HG03045 (cell line): ENCODE data around the gene ZNF324.
"Not testable (repeated sequence)": the region's sequence is repeated elsewhere in the genome, so short reads cannot be mapped to it uniquely, and the experiment has no call there.

Experiments used
- ATAC-seq: cut with Tn5 transposase; IDR thresholded peaks from one replicate; pipeline ENCODE4 v1.9.1; 2021; ENCODE audit warnings: mild to moderate bottlenecking, moderate library complexity; ENCODE audit not compliant: unreplicated experiment

The ZNF324 gene

DNA sequence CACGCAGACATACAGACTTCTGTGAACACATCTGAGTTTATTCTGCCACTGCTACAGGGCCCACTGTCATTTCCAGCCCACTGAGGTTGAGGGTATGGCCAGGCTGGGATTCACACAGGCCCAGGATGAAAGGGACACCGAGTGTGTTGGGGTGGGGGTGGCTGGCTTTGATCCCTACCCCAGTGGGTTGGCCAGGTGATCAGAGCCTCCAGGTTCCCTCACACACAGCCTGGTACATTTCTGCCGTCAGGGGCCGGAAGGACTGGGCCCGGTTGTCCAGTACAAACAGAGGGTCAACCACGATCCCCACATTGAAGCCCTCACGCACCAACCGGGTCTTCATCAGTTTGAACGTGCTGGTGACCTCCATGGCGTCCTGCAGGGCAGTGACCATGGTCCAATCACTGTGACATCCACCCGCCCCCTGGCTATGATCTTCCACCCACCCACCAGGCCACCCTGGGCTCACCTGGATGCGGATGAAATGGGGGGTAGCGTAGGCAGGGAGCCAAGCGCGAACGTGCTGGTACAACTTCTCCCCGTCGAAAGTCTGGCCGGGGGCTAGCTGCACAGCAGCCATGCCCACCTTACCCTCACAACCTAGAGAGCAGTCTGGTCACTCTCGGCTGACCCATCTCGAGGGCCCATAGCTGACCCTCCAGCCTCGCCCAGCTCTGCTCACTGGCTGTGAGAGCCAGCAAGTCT lies 31.6 kb downstream of the ZNF324 start:
- ATAC-seq: no peak

DNA sequence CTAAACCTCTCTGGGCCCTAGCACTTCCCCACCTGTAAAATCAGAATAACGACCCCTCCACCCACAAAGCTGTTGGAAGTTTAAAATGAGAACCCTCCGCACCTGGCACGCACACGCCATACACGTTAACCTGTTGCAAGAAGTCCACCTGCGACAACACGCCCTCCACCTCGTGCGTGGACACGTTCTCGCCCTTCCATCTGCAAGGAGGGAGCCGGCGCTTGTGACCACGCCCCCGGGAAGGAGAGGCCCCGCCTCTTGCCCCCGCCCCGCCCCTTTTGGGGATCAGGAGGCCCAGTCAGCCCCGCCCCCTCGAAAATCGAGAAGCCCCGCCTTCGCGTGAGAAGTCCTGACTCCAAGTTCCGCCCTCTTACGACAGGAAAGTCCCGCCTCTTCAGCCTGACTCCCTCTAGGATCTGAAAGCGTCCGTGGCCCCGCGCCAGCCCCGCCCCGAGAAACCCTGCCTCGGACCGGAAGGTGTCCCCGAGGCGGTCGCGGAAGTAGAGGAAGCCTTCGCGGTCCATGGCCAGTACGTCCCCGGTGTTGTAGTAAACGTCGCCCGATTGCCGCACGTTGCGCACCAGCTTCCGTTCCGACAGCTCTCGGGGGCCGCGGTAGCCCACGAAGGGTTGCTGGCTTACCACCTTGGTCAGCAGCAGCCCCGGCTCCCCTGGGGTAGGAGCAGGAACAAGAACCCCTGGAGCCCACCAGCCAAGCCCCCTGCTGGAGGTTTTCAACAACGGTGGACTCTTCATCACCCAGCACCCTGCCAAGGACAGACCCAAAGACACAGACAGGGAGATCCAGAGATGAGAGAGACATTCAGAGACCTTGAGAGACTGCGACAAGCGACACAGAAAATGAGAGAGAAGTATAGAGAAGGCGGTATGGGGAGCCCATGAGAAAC lies 32.4 kb downstream of the ZNF324 start:
- peak; percentile 89 for ATAC-seq

DNA sequence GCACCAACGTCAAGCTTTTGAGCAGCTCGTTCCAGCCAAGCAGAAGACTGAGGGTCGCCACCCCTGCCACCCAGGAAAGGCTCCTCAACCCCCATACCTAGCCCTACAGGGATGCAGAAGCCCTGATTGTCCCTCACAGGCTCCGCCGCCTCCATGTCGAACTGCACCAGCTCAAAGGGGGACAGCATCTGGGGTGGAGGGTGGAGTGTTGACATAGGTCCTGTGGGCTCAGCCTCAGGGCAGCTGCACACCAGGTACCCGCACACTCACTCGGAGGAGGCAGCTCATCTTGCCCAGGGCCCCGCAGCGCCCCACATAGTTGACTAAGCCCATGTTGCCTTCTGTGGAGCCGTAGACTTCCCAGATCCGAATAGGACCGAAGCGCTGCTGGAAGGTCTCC lies 33.4 kb downstream of the ZNF324 start:
- no peak for ATAC-seq

DNA sequence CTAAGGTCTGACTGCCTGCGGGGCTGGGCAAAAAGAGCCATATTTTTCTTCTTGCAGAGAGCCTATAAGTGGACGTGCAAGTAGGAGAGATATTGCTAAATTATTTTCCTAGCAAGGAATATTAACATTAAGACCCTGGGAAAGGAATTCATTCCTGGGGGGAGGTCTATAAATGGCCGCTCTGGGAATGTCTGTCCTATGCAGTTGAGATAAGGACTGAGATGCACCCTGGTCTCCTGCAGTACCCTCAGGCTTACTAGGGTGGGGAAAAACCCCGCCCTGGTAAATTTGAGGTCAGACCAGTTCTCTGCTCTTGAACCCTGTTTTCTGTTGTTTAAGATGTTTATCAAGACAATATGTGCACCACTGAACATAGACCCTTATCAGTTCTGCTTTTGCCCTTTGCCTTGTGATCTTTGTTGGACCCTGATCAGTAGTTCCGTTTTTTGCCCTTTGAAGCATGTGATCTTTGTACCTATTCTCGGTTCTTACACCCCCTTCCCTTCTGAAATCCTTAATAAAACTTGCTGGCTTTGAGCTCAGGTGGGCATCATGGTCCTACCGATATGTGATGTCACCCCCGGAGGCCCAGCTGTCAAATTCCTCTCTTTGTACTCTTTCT lies 40.8 kb downstream of the ZNF324 start:
- ATAC-seq: not testable (repeated sequence)

DNA sequence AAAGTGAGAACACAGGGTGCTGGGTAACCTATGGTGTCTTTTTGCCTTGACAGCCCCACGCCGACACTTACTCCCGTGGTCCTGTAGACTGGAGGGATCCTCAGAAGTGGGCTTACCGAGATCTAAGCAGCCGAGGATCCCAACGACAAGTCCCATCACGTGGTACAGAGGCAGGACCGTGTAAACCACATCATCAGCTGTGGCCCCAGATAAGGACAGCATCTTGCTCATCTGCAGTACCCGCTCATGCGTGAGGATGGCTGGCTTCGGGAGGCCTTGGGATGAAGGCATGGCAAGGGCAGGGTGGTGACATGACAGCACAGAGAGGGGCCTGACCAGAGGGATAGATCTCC lies 42.8 kb downstream of the ZNF324 start:
- ATAC-seq: no peak

DNA sequence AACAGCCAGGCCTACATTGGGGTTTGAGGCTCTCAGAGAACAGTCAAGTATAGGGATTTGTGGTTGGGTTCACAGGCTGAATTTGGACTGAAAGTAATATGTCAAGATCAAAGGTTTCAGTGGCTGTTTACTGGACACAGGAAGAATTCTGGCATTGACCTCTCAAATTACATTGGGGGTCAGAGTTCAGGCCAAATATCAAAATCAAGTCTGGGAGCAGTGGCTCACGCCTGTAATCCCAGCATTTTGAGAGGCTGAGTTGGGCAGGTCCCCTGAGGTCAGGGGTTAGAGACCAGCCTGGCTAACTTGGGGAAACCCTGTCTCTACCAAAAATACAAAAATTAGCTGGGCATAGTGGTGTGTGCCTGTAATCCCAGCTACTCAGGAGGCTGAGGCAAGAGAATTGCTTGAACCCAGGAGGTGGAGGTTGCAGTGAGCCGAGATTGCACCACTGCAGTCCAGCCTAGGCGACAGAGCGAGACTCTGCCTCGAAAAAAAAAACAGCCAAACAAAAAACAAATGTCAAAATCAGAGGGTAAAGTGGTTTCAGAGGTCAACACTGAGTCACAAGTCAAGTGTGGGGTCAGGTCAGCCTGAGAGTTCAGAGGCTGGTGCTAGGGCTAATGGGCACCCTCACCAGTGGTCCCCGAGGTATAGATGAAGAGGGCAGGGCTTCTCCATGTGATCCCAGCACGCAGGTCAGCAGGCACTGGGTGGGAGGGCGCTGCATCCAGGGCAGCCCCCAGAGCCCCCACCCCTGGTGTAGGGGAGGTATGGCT lies 43.4 kb downstream of the ZNF324 start:
- ATAC-seq: no peak

DNA sequence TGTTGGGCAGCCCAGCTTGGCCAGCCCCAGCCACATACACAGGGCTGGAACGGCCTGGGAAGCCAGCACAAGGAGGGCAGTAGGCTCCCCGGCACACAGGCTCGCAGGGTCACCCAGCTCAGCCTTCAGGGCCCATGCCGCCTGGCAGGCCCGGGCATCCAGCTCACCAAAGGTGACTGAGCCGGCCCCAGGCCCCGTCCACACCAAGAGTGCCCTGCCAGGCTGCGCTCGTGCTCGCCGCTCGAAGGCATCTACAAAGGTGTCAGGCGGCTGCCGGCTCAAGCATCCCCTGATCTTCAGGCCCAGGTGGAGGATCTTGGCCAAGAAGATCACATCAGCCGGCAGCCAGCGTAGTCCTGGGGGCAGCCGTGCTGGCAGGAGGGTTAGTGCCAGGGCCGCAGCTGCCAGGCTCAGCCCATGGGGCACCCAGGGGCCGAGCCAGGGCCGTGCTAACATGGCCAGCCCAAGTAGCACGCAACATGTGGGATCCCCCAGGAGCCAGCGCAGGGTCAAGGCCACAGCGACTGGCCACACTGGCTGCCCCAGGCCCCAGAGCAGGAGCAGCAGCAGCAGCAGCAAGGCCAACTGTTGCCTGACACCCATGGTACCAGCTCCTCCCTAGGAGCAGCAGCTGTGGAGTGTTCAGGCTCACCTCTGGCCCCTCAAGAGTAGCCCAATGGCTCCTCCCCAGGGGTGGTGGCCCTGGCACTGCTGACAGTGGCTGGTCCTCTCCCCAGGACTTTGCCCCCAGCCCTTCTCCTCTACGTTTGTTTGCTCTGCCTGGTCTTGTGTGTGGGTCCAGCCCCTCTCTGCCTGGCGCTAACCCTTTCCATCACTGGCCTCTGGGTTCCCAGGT lies 44.7 kb downstream of the ZNF324 start, which contains the start of gene SLC27A5:
SLC27A5 (minus strand) TSS at position 640 of the 856 bp plus-strand sequence; CDS start at position 603, 37 bp downstream.
- ATAC-seq: no peak

DNA sequence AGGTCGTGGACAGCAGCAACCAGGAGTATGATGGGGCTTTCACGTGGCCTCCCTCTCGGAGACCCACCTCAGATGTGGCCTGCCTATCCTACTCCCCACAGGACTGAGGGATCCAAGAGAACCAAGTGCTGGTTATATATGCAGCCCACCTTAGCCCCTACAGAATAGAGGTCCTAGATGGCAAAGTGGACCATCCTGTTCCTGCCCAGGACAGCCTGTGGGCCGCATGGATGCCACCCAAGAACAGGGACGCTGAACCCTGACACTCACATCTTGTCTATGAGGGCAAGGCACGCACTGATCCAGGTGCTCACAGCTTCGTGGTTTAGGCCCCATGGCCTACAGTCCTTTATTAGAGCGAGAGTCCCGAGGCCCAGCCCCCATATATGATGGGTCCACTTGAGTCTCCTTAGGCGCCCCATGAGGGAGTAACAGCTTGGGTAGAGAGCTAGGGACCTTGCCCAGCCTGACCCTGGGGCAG lies 46.4 kb downstream of the ZNF324 start:
- ATAC-seq: no peak

DNA sequence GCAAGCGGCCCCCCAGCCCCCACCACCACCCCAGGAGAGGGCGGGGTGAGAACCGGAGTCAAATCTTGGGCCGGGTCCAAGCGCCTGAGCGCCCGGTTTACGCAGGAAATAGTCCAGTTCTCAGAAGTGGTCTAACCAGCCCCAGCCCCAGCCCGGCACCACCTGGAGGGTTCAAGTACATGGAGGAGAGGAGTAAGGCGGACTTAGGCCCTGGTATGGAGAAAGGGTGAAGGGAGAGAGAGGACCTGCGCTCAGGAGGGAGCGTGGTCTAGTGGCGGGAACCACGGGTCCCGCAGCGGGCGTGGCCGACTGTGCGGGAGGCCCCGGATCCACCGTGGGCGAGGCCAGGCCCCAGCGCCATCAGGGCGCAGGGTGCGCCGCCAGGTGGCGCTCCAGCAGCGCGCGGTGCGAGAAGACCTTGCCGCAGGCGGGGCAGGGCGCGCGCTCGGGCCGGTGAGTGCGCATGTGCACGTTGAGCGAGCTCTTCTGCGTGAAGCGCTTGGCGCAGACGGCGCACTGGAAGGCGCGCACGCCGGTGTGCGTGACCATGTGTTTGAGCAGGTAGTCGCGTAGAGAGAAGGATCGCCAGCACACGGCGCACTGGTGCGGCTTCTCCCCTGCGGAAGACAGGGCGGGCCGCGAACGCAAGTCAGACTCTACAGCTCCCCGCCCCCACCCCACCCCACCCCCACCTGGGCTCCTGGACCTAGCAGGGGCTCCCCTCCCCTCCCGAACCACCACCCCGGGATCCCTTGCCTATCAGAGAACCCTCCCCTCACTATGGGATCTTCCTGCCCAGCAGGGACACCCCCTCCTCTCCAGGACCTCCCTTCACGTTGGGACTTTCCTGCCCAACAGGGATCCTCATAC lies 47.0 kb downstream of the ZNF324 start:
- peak; percentile 64 for ATAC-seq

DNA sequence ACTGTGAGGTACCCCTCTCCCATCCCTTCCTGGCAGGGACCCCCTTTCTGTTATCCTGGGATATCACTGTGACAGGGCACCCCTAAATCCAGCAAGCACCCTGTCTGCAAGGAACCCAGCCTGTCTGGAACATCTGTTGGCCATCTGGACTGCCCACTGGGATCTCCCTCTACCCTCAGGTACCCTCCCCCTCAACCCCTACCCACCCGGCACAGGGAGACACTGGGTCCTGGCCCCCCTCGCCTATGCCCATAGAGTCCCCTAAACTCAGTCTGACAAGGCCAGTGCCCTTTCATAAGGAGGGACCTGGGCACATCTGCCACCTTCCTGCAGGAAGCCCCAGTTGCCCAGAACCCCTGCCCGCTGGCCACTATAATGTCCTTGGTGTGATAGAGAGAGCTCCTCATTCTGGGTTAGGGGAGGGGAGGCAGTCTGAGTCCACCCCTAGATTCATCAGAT lies 47.7 kb downstream of the ZNF324 start:
- ATAC-seq: no peak

DNA sequence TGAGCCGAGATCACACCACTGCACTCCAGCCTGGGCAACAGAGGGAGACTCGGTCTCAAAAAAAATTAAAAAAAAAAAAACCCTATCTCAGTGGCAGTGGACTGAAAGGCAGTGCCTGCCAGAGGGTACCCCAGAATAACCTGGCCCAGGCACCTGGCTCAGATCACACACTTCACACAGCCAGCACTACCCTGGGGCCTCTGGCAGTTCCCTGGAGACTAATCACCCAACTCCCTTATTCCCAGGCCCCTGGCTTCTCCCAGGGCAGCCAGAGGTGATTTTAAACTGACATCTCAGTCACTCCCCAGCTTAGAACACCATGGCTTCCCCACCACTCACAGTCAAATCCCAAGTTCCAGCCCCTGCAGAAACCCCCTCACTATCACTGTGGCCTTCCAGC lies 48.4 kb downstream of the ZNF324 start:
- ATAC-seq: no peak

DNA sequence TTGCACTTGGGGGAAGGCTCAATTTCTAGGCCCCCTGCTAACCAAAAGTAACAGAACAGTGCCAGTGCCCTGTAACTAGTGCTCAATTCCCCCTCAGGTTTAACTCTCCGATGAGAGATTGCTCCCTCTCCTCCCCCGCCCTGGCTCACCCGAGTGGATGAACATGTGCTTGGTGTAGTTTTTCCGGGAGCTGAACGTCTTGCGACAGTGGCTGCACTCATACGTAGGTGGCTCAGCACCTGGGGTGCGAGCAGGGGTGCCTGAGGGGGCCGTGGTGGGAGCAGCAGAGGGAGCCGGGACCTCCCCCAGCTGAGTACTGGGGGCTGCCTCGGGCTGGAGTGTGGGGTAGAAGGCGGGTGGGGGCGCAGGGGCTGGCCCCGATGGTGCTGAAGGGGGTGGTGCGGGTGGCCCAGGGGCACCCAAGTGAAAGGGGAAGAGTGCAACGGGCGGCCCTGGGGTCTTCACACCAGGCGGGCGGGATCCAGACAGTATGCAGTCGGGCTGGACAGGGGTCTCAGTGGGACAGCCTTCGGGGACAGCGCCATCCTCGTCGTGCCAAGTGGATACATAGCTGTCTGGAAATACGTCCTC lies 49.5 kb downstream of the ZNF324 start:
- ATAC-seq: no peak

DNA sequence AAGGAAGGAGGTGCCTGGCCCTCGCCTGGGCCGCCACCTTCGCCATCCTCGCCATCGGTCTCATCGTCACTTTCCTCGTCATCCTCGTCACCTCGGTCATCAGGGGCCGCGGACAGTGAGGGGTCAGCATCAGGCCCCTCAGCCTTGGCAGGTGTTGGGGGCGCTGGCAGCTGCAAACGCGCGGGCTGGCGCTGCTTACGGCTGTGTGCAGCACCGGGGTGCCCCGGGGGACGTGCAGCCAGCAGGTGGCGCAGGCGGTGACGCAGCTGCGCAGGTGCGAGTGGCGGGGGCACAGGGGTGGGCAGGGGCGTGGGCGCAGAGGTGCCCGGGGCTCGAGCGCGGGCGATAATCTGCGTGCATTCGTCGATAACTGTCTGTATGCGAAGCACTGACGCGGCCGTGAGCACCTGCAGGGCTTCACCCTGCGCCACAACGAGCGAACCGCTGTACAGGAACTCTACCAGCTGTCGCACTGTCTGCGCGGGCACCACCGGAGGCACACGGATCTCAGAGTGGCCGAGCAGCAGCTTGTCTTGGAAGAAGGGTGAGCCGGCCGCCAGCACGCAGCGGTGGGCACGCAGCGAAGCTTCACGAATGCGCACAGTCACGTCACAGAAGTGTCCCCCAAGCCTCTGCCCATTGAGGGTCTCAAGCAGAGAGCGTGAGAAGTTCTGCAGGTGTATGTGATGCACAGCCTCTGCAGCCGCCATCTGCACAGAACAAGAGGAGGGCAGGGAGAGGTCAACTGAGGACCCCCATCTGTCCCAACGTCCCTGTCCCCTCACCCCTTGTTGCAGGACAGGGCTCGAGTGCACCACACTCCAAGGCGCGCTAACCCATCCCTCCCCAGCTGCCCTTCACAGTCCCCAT lies 50.3 kb downstream of the ZNF324 start:
- no peak for ATAC-seq

DNA sequence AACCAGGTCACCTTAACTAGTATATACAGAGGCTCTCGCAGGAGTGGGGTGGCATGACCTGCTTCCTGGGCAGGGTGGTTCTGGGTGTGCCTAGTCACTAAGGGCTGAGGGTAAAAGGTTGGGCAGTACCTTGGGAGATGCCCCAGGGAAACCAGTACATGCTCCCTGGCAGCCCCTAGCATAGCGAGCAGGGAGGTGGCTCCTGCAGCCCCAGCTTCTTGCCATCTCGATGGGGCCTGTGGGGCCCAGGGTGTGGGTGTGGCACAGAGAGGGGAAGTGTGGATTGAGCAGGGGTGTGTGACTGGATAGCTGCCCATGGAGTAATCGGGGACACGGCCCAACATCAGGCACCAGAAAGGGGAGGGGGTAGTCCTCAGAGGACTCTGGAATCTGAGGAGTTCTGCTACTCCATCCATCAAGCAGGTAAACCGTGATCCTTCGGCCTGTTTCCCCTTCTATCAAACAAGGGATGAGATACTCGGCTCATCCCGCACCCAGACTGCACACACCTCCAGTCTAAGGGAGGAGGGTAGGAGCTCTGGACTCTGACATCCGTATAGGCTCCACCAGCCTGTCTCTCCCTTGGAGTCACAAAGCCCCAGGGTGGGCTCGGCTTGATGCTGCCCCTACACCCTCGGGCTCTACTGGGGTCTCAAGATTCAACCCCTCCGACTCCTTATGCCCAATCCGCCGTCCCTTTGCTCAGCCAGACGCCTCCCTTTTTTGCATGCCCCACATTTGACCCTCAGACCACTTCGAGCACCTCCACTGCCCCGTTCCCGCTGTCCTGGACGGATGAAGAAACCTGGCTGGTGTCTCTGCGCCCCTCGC lies 51.6 kb downstream of the ZNF324 start:
- no peak for ATAC-seq

DNA sequence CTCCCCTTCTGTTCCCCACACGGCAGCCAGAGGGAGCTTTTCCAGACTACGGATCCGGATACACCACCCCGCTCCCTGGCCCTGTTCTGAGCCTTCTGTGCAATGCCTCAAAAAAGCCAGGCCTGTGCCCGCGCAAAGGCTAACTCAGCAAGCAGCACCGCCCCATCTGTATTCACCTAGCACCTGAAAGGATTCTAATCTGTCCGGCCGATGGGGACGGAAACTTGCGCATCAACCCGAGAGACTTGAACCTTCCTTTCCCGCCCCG lies 52.1 kb downstream of the ZNF324 start:
- ATAC-seq: no peak

DNA sequence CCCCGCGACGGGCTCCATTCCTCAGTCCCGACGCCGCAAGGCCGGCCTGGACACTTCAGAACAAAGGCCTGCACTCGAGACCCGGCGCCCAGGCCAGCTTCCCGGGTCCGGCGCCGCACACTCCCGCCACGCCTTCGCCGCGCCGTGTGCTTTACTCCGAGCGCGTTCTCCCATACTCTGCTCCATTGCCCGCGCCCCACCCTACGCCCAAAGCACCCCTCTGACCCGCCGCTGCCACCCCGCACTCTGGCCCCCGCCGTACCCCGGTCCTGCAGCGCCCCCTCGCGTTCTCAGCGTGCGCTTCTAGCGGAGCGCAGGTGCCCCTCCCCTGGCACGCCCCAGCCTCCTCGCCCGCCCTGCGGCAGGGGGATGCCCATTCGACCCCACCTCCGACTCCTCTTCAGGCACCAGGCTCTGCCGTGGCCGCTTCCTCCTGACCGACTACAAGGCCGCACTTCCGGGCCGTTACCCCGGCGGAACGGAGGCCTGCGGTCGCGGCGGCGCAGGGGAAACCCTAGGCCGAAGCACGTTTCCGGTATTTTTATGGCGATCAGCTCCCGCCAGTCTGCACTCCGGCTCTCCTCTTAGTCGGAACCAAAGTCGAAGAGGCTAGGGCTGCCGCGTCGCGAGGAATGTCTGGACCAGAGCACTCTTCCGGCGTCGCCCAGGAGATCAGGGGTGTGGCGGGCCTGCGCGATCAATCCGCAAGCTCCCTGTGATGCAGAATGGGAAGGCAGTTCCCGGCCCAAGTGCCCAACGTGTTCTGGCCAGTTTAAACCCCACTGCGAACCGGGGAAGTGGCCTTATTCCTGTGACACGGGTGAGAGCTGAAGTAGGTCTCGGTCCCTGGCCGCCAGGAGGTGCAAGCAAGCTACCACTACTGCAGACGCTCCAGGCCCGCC lies 52.7 kb downstream of the ZNF324 start, which contains the start of gene ZBTB45:
ZBTB45 (minus strand) TSS at position 456 of the 902 bp plus-strand sequence. CDS start 2,137 bp downstream, outside the sequence.
- peak; percentile 83 for ATAC-seq
